Upper lobe of left lung (tissue), 6 donors: ENCODE results near the gene HCN3. TPM values are rescaled to one million over a fixed set of nuclear protein-coding genes. Genes with fewer than 3 reads are reported as not detected.

Experiments used
- ATAC-seq, 2 donors: fragments of 200-7000 bp; cut with Tn5 transposase; one replicate each; pipeline ENCODE4 v1.9.1; 2022; ENCODE audit warnings: mild to moderate bottlenecking in 2 of 2, moderate library complexity in 2 of 2; ENCODE audit not compliant: low FRiP score in 2 of 2
- DNase-seq, 2 donors: peaks; one replicate each; pipeline ENCODE4 v3.0.0-alpha.2; 2019 to 2020
- H3K27ac ChIP-seq, 4 donors: fragments of 200-600 bp; sonication (generic); one replicate each; pipeline ENCODE4 v1.5.1; 2016 to 2019
- H3K27me3 ChIP-seq, 4 donors: fragments of 200-600 bp; sonication (generic); one replicate each; pipeline ENCODE4 v1.5.1; 2017 to 2019
- H3K36me3 ChIP-seq, 4 donors: fragments of 200-600 bp; sonication (generic); one replicate each; pipeline ENCODE4 v1.5.1; 2016 to 2019
- H3K4me1 ChIP-seq, 4 donors: fragments of 200-600 bp; sonication (generic); one replicate each; pipeline ENCODE4 v1.5.1; 2018 to 2019
- H3K4me3 ChIP-seq, 4 donors: fragments of 200-600 bp; sonication (generic); one replicate each; pipeline ENCODE4 v1.5.1; 2017 to 2019; ENCODE audit warnings: mild to moderate bottlenecking in 2 of 4, moderate library complexity in 1 of 4
- H3K9me3 ChIP-seq, 4 donors: fragments of 200-600 bp; sonication (generic); one replicate each; pipeline ENCODE4 v1.5.1; 2018 to 2019
- EP300 ChIP-seq, 4 donors: sonication (generic); formaldehyde crosslinking; IDR thresholded peaks; one replicate each; pipeline ENCODE4 v1.5.1; 2017; ENCODE audit warnings: antibody characterized with exemption in 4 of 4, control low read depth in 2 of 4
- POLR2A ChIP-seq, 4 donors: fragments of 450-650 bp; IDR thresholded peaks; one replicate each; pipeline ENCODE4 v1.5.1; 2016 to 2017; ENCODE audit warnings: antibody characterized with exemption in 4 of 4, mild to moderate bottlenecking in 2 of 4
- POLR2AphosphoS5 ChIP-seq, 2 donors: sonication (generic); formaldehyde crosslinking; IDR thresholded peaks; one replicate each; pipeline ENCODE4 v1.5.1; 2017; ENCODE audit warnings: antibody characterized with exemption in 2 of 2
- WGBS, 2 donors: methylation state at CpG; one replicate each; pipeline ENCODE4 v1.1.5; 2017 to 2018; 5-methylcytosine and 5-hydroxymethylcytosine counted together
- total RNA-seq, 6 donors: library from RNA; depleted of rRNA in 4 of 6; stranded (reverse); fragments of >200 nt in 4 of 6; gene quantifications; one replicate each; pipeline versions ENCODE4 v1.1.0 to v1.2.1, GENCODE V29; 2016 to 2021
- TF ChIP-seq, protein P1 (sequence below), 6 experiments: fragments of 450-650 bp in 4 of 6; fragments of 200-600 bp in 2 of 6; sonication (generic) in 2 of 6; IDR thresholded peaks; one replicate each; pipeline ENCODE4 v1.5.1; 2016 to 2019; ENCODE audit warnings: antibody characterized with exemption in 6 of 6
- donor health status: DM: no; HTN: no; CAD: no; lungs with moderate emphysema.
- donor health status: DM: no; HTN: yes; CAD: no; lungs with severe emphysema.

The HCN3 gene
- total RNA-seq, 6 donors from 2014 or later: 1.1 to 6.3 (median 2.6) TPM

DNA sequence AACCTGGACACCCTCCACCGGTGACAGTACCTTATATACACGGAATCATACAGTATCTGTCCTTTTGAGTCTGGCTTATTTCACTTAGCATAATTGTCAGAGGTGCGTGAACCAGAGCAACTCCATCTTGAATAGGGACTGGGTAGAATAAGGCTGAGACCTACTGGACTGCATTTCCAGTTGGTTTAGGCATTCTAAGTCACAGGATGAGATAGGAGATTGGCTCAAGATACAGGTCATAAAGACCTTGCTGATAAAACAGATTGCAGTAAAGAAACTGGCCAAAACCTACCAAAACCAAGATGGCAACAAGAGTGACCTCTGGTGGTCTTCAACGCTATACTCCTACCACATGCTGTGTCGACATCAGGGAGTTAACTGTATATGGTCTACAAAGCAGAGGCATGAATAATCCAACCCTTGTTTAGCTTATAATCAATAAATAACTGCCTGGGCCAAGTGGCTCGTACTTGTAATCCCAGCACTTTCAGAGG is 30.0 kb downstream of the HCN3 start:
- peak overlapping the region in 2 of 4 donors; percentile 91 to 95 for H3K27ac ChIP-seq
- H3K36me3 ChIP-seq: peaks cover 0 to 12% (median 0%) of the 10 kb centered on the region in 4 donors
- no peaks in the 10 kb centered on the region for H3K27me3 ChIP-seq
- H3K9me3 ChIP-seq: no peaks in the 10 kb centered on the region
- ATAC-seq: no peak
- peak overlapping the region in 1 of 4 donors; percentile 95 for H3K4me3 ChIP-seq
- TF ChIP-seq, protein P1, sequence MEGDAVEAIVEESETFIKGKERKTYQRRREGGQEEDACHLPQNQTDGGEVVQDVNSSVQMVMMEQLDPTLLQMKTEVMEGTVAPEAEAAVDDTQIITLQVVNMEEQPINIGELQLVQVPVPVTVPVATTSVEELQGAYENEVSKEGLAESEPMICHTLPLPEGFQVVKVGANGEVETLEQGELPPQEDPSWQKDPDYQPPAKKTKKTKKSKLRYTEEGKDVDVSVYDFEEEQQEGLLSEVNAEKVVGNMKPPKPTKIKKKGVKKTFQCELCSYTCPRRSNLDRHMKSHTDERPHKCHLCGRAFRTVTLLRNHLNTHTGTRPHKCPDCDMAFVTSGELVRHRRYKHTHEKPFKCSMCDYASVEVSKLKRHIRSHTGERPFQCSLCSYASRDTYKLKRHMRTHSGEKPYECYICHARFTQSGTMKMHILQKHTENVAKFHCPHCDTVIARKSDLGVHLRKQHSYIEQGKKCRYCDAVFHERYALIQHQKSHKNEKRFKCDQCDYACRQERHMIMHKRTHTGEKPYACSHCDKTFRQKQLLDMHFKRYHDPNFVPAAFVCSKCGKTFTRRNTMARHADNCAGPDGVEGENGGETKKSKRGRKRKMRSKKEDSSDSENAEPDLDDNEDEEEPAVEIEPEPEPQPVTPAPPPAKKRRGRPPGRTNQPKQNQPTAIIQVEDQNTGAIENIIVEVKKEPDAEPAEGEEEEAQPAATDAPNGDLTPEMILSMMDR (IDR thresholded peaks at IDR 0.05): peak in 2 of 6 experiments; percentile 29 to 31
- no peak for TF ChIP-seq POLR2A (IDR thresholded peaks at IDR 0.05)
- no peak for DNase-seq
- H3K4me1 ChIP-seq: peaks cover 27 to 37% (median 33%) of the 10 kb centered on the region in 4 donors
- WGBS, 2 donors: 56 to 62% methylated on average over 6 of the region's 6 CpGs

DNA sequence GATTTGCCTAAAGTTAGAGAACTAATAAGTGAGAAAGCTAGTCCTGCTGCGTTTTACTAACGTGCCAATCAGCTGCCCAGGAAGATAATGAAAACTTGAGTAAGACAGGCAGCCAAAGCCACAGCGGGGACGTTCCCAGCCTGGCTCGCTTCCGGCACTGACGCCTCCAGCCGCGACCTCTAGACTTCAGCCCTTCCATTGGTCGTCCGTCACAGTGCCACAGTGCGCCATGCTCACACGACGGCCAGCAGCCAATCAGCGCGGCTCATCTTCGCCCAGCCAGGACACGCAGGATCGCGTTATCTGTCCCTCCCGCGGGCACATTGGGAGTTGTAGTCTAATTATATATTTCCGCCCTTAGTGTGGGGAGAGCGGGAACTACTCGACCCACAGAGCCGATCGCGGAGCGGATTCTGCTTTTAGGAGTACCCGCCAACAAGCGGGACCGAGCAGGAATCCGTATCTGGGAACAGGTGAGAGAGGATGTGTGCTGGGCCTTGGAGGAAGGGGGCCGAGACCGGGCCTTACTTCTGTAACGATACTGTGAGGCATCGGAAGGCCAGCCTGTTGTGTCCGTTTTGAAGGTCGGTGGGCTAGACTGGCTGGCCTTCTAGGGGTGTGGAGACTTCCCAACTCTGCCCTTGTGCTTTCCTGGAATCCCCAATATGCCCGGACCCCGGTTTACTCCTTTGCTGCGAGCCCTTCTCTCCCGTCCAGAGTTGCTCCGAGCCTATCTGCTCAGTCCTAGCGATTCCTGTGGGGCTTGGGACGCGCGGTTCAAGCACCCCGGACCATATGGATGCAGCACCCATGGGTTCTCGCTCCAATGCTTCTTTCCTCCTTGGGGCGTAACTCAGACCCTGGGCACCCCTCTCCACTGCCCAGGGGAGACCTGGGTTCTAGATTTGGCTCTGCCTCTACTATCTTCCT is 31.5 kb downstream of the HCN3 start, which contains the start of gene FDPS:
Gene FDPS, plus strand, starts transcription at position 374 of the 930 bp plus-strand sequence. CDS start 924 bp downstream, outside the sequence.
- H3K27ac ChIP-seq: peak within 1 kb of the TSS; percentile 91 to 96 (median 93)
- DNase-seq (peak; percentile 98 to 100), ATAC-seq (peak; percentile 99)
- H3K4me3 ChIP-seq: peak within 1 kb of the TSS; percentile 58 to 95 (median 66)
- no peaks in the 10 kb centered on the region for H3K9me3 ChIP-seq
- H3K4me1 ChIP-seq: peaks cover 27 to 40% (median 33%) of the 10 kb centered on the region in 4 donors
- peak in 1 of 4 donors; percentile 97 for TF ChIP-seq EP300 (IDR thresholded peaks at IDR 0.05)
- TF ChIP-seq, protein P1 (IDR thresholded peaks at IDR 0.05): peak in 4 of 6 experiments; percentile 56 to 84 (median 66)
- peak; percentile 93 to 99 for TF ChIP-seq POLR2AphosphoS5 (IDR thresholded peaks at IDR 0.05)
- peak in 3 of 4 donors; percentile 38 to 85 (median 79) for TF ChIP-seq POLR2A (IDR thresholded peaks at IDR 0.05)
- no peaks in the 10 kb centered on the region for H3K27me3 ChIP-seq
- peaks cover 0 to 25% (median 9%) of the 10 kb centered on the region in 4 donors for H3K36me3 ChIP-seq
- 0 to 1% methylated on average over 28 to 38 of the region's 51 CpGs for WGBS, 2 donors

DNA sequence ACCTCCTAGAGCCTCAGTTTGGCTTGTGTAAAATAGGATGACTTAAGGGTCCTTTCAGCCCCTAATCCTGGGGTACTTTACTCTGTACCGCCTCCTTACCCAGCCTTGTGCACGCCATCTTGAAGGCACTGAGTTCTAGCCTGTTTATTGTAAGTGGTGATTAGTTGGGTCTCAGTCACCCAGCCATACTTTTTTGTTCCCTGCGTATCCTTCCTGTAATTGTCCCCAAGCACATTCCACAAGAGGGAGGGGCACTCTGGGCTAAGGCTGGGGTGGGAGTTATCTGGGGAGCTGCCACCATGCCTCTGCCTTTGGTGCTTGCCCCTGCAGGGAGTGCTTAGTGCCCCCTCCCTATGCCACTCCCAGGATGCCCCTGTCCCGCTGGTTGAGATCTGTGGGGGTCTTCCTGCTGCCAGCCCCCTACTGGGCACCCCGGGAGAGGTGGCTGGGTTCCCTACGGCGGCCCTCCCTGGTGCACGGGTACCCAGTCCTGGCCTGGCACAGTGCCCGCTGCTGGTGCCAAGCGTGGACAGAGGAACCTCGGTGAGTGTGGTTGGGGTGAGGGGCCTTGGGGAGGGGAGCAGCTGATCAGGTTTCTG is 32.3 kb downstream of the HCN3 start:
- peak in 1 of 2 donors; percentile 52 for ATAC-seq
- Histone ChIP-seq H3K9me3 (no peaks in the 10 kb centered on the region), H3K4me3 (peak overlapping the region; percentile 58 to 95 (median 66)), H3K27ac (peak overlapping the region; percentile 91 to 96 (median 93)), H3K36me3 (peaks cover 0 to 33% (median 15%) of the 10 kb centered on the region in 4 donors), H3K27me3 (no peaks in the 10 kb centered on the region), H3K4me1 (peaks cover 27 to 40% (median 33%) of the 10 kb centered on the region in 4 donors)
- TF ChIP-seq POLR2AphosphoS5 (IDR thresholded peaks at IDR 0.05): peak; percentile 29 to 39
- TF ChIP-seq EP300 (IDR thresholded peaks at IDR 0.05): peak in 2 of 4 donors; percentile 7 to 50
- TF ChIP-seq POLR2A (IDR thresholded peaks at IDR 0.05): no peak
- DNase-seq: peak; percentile 75 to 88
- 2 to 3% methylated on average over 8 to 11 of the region's 11 CpGs for whole genome bisulfite sequencing, 2 donors

GRCh38 chr1:155313261-155313660 is 36.0 kb downstream of the HCN3 start:
- no peak overlapping the region for H3K4me3 ChIP-seq
- no peaks in the 10 kb centered on the region for H3K9me3 ChIP-seq
- H3K4me1 ChIP-seq: peaks cover 23 to 30% (median 27%) of the 10 kb centered on the region in 4 donors
- 84 to 86% methylated on average over 8 of the region's 8 CpGs for WGBS, 2 donors
- TF ChIP-seq POLR2A (IDR thresholded peaks at IDR 0.05) (no peak), POLR2AphosphoS5 (IDR thresholded peaks at IDR 0.05) (no peak), EP300 (IDR thresholded peaks at IDR 0.05) (no peak)
- TF ChIP-seq, protein P1 (IDR thresholded peaks at IDR 0.05): no peak
- no peak for ATAC-seq
- no peaks in the 10 kb centered on the region for H3K27me3 ChIP-seq
- H3K27ac ChIP-seq: no peak overlapping the region
- H3K36me3 ChIP-seq: peaks cover 0 to 52% (median 35%) of the 10 kb centered on the region in 4 donors
- no peak for DNase-seq
